Measurements from ENCODE around the gene KRT25.
"Not testable (repeated sequence)": the region's sequence is repeated elsewhere in the genome, so short reads cannot be mapped to it uniquely, and the experiment has no call there.

KRT25 gene

DNA sequence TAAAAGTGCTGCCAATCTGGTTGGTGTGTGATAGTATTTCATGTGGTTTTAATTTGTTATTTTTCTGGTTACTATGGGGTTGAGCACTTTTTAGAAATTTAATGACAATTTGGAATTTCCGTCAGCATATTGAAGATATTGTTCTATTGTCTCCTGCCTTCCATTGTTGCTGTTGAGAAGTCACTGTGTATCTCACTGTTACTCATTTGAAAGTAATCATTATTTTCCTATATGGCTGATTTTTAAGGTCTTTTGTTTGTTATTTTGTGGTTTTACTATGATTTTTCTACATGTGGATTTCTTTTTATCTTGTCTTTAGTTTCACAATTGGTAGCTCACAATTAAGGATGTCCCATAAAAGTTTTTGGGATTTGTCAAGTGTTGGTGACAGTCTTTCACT, 8.6 kb upstream of the KRT25 start:
- Histone ChIP-seq H3K4me1 (ENCODE audit: control insufficient read depth, insufficient read depth, low read length, poor library complexity, severe bottlenecking) (no peaks in the 10 kb centered on the region), H3K9me3 (ENCODE audit: control insufficient read depth, low read length) (no peaks in the 10 kb centered on the region), H3K27me3 (replicated peaks; ENCODE audit: control insufficient read depth, insufficient read depth, low read length, poor library complexity, severe bottlenecking) (no peaks in the 10 kb centered on the region), H3K4me3 (ENCODE audit: insufficient read depth, low read depth, low read length, poor library complexity, severe bottlenecking) (no peak overlapping the region), H3K36me3 (ENCODE audit: control insufficient read depth, insufficient read depth, low read length) (no peaks in the 10 kb centered on the region), H3K27ac (ENCODE audit: insufficient read depth, low read length, poor library complexity, severe bottlenecking) (no peak overlapping the region)
- DNase-seq, result no peak

DNA sequence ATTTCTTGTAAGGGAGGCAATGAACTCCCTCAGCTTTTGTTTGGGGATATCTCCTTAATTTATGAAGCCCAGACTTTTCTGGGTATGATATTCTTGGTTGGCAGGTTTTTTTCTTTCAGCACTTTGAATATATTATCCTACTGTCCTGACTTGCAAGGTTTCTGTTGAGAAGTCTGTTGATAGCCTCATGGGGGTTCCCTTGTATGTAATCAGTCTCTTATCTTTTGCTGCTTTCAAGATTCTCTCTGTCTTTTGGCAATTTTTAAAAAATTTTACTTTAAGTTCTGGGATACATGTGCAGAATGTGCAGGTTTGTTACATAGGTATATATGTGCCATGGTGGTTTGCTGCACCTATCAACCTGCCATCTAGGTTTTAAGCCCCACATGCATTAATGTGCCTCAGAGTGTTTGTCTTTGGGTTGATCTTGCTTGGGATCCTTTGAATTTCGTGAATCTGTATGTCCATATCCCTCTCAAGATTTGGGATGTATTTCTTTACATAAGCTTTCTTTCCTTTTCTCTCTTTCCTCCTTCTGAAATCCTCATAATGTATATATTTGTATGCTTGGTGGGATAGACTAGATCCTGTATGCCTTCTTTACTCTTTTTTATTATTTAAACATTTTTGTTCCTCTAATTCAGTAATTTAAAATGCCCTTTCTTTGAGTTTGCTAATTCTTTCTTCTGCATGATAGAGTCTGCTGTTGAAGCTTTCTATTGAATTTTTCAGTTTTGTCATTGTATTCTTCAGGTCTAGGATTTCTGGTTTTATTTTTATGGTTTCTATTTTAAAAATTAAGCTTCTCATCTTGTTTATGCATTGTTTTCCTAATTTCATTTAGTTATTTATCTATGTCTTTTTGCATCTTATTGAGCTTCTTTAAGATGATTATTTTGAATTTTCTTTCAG, 5.2 kb upstream of the KRT25 start:
- Histone ChIP-seq H3K4me3 (ENCODE audit: insufficient read depth, low read depth, low read length, poor library complexity, severe bottlenecking) (no peak overlapping the region), H3K4me1 (ENCODE audit: control insufficient read depth, insufficient read depth, low read length, poor library complexity, severe bottlenecking) (no peaks in the 10 kb centered on the region), H3K27ac (ENCODE audit: insufficient read depth, low read length, poor library complexity, severe bottlenecking) (no peak overlapping the region), H3K27me3 (replicated peaks; ENCODE audit: control insufficient read depth, insufficient read depth, low read length, poor library complexity, severe bottlenecking) (no peaks in the 10 kb centered on the region), H3K9me3 (ENCODE audit: control insufficient read depth, low read length) (no peaks in the 10 kb centered on the region), H3K36me3 (ENCODE audit: control insufficient read depth, insufficient read depth, low read length) (no peaks in the 10 kb centered on the region)
- DNase-seq, result no peak

DNA sequence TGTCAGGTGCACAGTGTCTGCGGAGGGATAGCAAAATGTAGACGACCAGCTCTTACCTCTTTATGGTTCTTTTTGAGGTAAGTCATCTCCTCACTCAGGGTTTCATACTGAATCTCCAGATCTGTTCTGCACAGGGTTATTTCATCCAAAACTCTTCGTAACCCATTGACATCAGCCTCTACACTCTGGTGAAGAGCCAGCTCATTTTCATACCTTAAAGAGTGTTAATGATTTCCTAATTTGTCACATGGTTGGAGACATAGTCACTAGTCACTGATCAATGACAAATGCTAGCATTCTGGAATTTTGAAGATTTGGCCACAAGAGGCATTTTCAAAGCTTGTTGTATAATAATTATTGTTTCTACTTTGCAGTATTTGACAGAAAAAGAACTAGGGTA, 1.3 kb downstream of the KRT25 start:
- no peaks in the 10 kb centered on the region for H3K9me3 ChIP-seq (ENCODE audit: control insufficient read depth, low read length)

DNA sequence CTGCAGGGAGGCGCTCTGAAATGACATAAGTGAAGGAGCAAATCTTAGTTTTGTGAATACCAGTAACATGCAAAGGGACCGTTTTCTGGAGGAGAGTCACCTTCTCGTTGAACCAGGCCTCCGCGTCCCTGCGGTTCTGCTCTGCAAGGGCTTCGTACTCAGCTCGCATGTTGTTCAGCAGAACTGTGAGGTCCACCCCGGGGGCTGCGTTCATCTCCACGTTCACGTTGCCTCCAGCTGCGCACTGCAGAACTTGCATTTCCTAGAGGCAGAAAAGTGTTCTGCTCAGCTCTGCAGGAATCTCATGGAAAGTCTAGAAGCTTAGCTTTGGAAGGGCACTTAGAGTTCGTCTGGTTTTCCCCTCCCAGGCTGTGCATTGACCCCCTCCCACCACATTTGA, 4.1 kb downstream of the KRT25 start:
- H3K27ac ChIP-seq (ENCODE audit: insufficient read depth, low read length, poor library complexity, severe bottlenecking), result no peak overlapping the region
- H3K27me3 ChIP-seq (replicated peaks; ENCODE audit: control insufficient read depth, insufficient read depth, low read length, poor library complexity, severe bottlenecking), result no peaks in the 10 kb centered on the region
- no peaks in the 10 kb centered on the region for H3K9me3 ChIP-seq (ENCODE audit: control insufficient read depth, low read length)
- H3K4me1 ChIP-seq (ENCODE audit: control insufficient read depth, insufficient read depth, low read length, poor library complexity, severe bottlenecking), result no peaks in the 10 kb centered on the region
- DNase-seq, result no peak
- H3K36me3 ChIP-seq (ENCODE audit: control insufficient read depth, insufficient read depth, low read length), result no peaks in the 10 kb centered on the region
- no peak overlapping the region for H3K4me3 ChIP-seq (ENCODE audit: insufficient read depth, low read depth, low read length, poor library complexity, severe bottlenecking)

More for the DNA sequence above, 1.3 kb downstream of the KRT25 start:
- Histone ChIP-seq H3K27ac (ENCODE audit: insufficient read depth, low read length, poor library complexity, severe bottlenecking) (no peak overlapping the region), H3K36me3 (ENCODE audit: control insufficient read depth, insufficient read depth, low read length) (no peaks in the 10 kb centered on the region), H3K27me3 (replicated peaks; ENCODE audit: control insufficient read depth, insufficient read depth, low read length, poor library complexity, severe bottlenecking) (no peaks in the 10 kb centered on the region), H3K4me1 (ENCODE audit: control insufficient read depth, insufficient read depth, low read length, poor library complexity, severe bottlenecking) (no peaks in the 10 kb centered on the region), H3K4me3 (ENCODE audit: insufficient read depth, low read depth, low read length, poor library complexity, severe bottlenecking) (no peak overlapping the region)
- DNase-seq, result no peak

DNA sequence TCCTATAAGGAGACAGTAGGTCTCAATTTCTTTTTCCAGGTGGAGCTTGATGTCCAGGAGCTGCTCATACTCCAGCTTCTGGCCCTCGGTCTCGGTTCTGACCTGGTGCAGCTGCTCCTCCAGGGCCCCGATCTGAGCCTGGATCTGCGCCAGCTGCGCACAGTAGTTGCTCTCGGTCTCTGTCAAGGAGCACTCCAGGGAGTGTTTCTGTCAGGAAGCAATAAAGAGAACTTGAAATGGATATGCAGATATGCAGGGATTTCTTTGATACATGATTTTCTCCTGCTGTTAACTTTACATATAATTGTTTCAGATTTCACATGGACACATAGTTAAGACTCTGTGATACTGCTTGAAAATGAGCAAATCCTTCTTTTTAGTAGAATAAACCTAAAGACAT, 4.7 kb downstream of the KRT25 start:
- Histone ChIP-seq H3K27ac (ENCODE audit: insufficient read depth, low read length, poor library complexity, severe bottlenecking) (no peak overlapping the region), H3K9me3 (ENCODE audit: control insufficient read depth, low read length) (no peaks in the 10 kb centered on the region), H3K27me3 (replicated peaks; ENCODE audit: control insufficient read depth, insufficient read depth, low read length, poor library complexity, severe bottlenecking) (no peaks in the 10 kb centered on the region), H3K4me3 (ENCODE audit: insufficient read depth, low read depth, low read length, poor library complexity, severe bottlenecking) (no peak overlapping the region), H3K4me1 (ENCODE audit: control insufficient read depth, insufficient read depth, low read length, poor library complexity, severe bottlenecking) (no peaks in the 10 kb centered on the region), H3K36me3 (ENCODE audit: control insufficient read depth, insufficient read depth, low read length) (no peaks in the 10 kb centered on the region)
- DNase-seq, result no peak

DNA sequence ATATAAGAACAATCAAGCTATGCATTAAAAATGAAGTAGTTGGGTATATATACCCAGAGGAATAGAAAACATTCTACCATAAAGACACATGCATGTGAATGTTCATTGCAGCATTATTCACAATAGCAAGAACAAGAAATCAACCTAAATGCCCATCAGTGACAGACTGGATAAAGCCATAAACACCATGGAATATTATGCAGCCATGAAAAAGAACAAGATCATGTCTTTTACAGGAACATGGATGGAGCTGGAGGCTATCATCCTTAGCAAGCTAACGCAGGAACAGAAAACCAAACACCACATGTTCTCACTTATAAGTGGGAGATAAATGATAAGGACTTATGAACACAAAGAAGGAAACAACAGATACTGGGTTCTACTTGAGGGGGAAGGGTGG, 6.5 kb downstream of the KRT25 start:
- not testable (repeated sequence) for H3K4me1 ChIP-seq (ENCODE audit: control insufficient read depth, insufficient read depth, low read length, poor library complexity, severe bottlenecking); H3K36me3 ChIP-seq (ENCODE audit: control insufficient read depth, insufficient read depth, low read length); DNase-seq; H3K27me3 ChIP-seq (replicated peaks; ENCODE audit: control insufficient read depth, insufficient read depth, low read length, poor library complexity, severe bottlenecking); H3K9me3 ChIP-seq (ENCODE audit: control insufficient read depth, low read length); H3K4me3 ChIP-seq (ENCODE audit: insufficient read depth, low read depth, low read length, poor library complexity, severe bottlenecking); H3K27ac ChIP-seq (ENCODE audit: insufficient read depth, low read length, poor library complexity, severe bottlenecking)

DNA sequence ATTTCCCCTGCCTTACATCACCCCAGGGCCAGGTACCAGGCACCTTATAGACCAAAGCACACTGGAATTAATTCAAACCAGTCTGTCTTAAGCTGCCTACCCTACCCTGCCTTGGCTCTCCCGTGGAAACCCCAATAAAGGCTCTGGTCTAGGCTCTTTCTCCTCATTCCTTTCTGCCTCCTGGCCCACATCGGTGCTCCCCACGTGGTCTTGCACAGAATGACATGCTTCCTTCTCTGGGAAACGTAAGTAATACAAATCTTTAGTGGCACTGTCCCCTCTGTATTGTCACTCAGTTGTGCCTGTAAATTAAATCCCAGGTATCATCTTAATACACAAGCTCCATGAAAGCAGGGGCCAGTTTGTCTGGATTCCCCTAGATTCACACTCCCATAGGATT, 16.6 kb downstream of the KRT25 start:
- Histone ChIP-seq H3K4me3 (ENCODE audit: insufficient read depth, low read depth, low read length, poor library complexity, severe bottlenecking) (no peak overlapping the region), H3K9me3 (ENCODE audit: control insufficient read depth, low read length) (no peaks in the 10 kb centered on the region), H3K4me1 (ENCODE audit: control insufficient read depth, insufficient read depth, low read length, poor library complexity, severe bottlenecking) (no peaks in the 10 kb centered on the region), H3K27ac (ENCODE audit: insufficient read depth, low read length, poor library complexity, severe bottlenecking) (no peak overlapping the region), H3K27me3 (replicated peaks; ENCODE audit: control insufficient read depth, insufficient read depth, low read length, poor library complexity, severe bottlenecking) (no peaks in the 10 kb centered on the region), H3K36me3 (ENCODE audit: control insufficient read depth, insufficient read depth, low read length) (no peaks in the 10 kb centered on the region)
- DNase-seq, result no peak

DNA sequence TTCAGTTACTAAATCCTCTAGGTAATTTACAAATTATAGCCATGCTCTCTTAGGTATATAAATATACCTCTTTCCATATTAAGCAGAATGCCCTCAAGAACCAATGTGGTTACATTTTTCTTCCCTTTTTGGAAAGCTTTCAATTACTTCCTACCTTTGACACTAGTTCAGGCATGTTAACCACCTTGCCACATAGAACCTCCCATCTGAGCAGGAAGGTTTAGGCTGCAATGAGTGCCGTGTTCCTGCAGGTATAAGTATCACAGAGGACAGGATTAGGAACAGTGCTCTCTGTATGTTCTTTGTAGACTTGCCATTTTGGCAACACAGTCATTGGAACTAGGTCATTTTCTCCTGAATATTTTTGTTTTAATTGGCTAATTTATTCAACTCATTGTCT, 20.1 kb downstream of the KRT25 start:
- Histone ChIP-seq H3K27ac (ENCODE audit: insufficient read depth, low read length, poor library complexity, severe bottlenecking) (no peak overlapping the region), H3K27me3 (replicated peaks; ENCODE audit: control insufficient read depth, insufficient read depth, low read length, poor library complexity, severe bottlenecking) (peaks cover 3% of the 10 kb centered on the region), H3K9me3 (ENCODE audit: control insufficient read depth, low read length) (no peaks in the 10 kb centered on the region), H3K4me3 (ENCODE audit: insufficient read depth, low read depth, low read length, poor library complexity, severe bottlenecking) (no peak overlapping the region), H3K4me1 (ENCODE audit: control insufficient read depth, insufficient read depth, low read length, poor library complexity, severe bottlenecking) (no peaks in the 10 kb centered on the region), H3K36me3 (ENCODE audit: control insufficient read depth, insufficient read depth, low read length) (no peaks in the 10 kb centered on the region)
- no peak for DNase-seq

DNA sequence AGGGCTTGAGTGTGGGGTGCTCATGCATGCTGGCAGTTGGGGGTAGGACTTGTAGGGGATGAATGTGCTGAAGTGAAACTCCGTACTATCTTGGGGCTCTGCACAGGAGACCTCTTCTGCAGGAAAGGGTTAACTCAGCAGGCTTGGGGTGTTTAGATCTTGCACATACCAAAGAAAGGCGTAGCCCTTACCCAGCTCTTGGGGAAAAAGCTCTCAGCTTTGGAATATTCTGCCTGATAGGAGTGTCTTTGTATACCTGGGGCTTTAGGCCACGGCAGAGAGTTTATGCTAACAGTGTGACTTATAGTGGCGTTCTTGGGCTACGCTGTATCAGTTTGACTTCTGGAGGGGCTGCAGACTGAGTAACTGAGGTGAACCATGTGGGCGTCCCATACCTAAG, 21.1 kb downstream of the KRT25 start:
- Histone ChIP-seq H3K36me3 (ENCODE audit: control insufficient read depth, insufficient read depth, low read length) (no peaks in the 10 kb centered on the region), H3K4me1 (ENCODE audit: control insufficient read depth, insufficient read depth, low read length, poor library complexity, severe bottlenecking) (no peaks in the 10 kb centered on the region), H3K27me3 (replicated peaks; ENCODE audit: control insufficient read depth, insufficient read depth, low read length, poor library complexity, severe bottlenecking) (peaks cover 5% of the 10 kb centered on the region), H3K27ac (ENCODE audit: insufficient read depth, low read length, poor library complexity, severe bottlenecking) (no peak overlapping the region), H3K9me3 (ENCODE audit: control insufficient read depth, low read length) (no peaks in the 10 kb centered on the region), H3K4me3 (ENCODE audit: insufficient read depth, low read depth, low read length, poor library complexity, severe bottlenecking) (no peak overlapping the region)
- DNase-seq, result no peak

DNA sequence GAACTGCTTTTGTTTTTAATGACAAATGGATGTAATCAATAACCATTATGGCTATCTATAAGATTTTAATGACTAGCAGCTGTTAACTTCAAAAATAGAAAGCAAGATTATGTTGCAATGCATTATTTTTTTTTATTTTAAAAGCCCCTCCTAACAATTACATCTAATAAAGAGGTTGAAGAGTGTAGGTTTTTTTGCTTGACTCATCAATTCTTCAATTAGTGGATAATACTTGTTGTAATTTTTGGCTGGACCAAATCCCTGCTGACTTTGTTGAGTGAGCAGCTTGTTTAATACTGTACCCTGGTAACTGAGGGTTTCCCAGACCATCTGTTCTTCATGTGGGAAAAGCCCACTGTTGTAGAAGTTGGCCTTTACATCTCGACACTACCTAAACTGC, 24.2 kb downstream of the KRT25 start:
- peaks cover 5% of the 10 kb centered on the region for H3K27me3 ChIP-seq (replicated peaks; ENCODE audit: control insufficient read depth, insufficient read depth, low read length, poor library complexity, severe bottlenecking)

More for the DNA sequence above, 24.2 kb downstream of the KRT25 start:
- no peaks in the 10 kb centered on the region for H3K9me3 ChIP-seq (ENCODE audit: control insufficient read depth, low read length)
- DNase-seq, result no peak
- H3K4me1 ChIP-seq (ENCODE audit: control insufficient read depth, insufficient read depth, low read length, poor library complexity, severe bottlenecking), result no peaks in the 10 kb centered on the region
- H3K27ac ChIP-seq (ENCODE audit: insufficient read depth, low read length, poor library complexity, severe bottlenecking), result no peak overlapping the region
- no peaks in the 10 kb centered on the region for H3K36me3 ChIP-seq (ENCODE audit: control insufficient read depth, insufficient read depth, low read length)
- H3K4me3 ChIP-seq (ENCODE audit: insufficient read depth, low read depth, low read length, poor library complexity, severe bottlenecking), result no peak overlapping the region
